KOPT-K1 (cell line): ENCODE data around the gene MAP3K5.
"Not testable (repeated sequence)": the region's sequence is repeated elsewhere in the genome, so short reads cannot be mapped to it uniquely, and the experiment has no call there.

Experiments used
- H3K27ac ChIP-seq: fragments of 200-600 bp; sonication (generic); 2 replicates; pipeline ENCODE4 v1.5.1; 2016; ENCODE audit warnings: antibody characterized with exemption, mild to moderate bottlenecking, low read depth, low read length; ENCODE audit not compliant: poor library complexity, severe bottlenecking
- H3K36me3 ChIP-seq: fragments of 200-600 bp; sonication (generic); 2 replicates; pipeline ENCODE4 v1.5.1; 2017; ENCODE audit warnings: antibody characterized with exemption, mild to moderate bottlenecking, low read length, moderate library complexity; ENCODE audit not compliant: insufficient read depth
- H3K9me3 ChIP-seq: fragments of 200-600 bp; sonication (generic); 2 replicates; pipeline ENCODE4 v1.5.1; 2017; ENCODE audit warnings: antibody characterized with exemption, low read length, mild to moderate bottlenecking; ENCODE audit not compliant: insufficient read depth, poor library complexity, severe bottlenecking

Gene MAP3K5

GRCh38 chr6:136792410-136793262 is at the start of gene MAP3K5:
MAP3K5 (minus strand) TSS chr6:136792477; CDS start chr6:136792157, 320 bp downstream.
- Histone ChIP-seq H3K27ac (peak within 1 kb of the TSS; percentile 35), H3K36me3 (no peaks in the 10 kb centered on the region), H3K9me3 (no peaks in the 10 kb centered on the region)

GRCh38 chr6:136840276-136841001 is 48.2 kb upstream of the MAP3K5 start:
- peaks cover 5% of the 10 kb centered on the region for H3K36me3 ChIP-seq
- H3K27ac ChIP-seq = no peak overlapping the region
- H3K9me3 ChIP-seq = no peaks in the 10 kb centered on the region

- peaks cover 34% of the 10 kb centered on the region for H3K9me3 ChIP-seq
- peaks cover 62% of the 10 kb centered on the region for H3K36me3 ChIP-seq
Measured at GRCh38 chr6:136831873-136832562, 39.7 kb upstream of the MAP3K5 start.

GRCh38 chr6:136826216-136826615 is 33.9 kb upstream of the MAP3K5 start:
- Histone ChIP-seq H3K36me3 (peaks cover 43% of the 10 kb centered on the region), H3K9me3 (peaks cover 11% of the 10 kb centered on the region), H3K27ac (no peak overlapping the region)

More at GRCh38 chr6:136831873-136832562, 39.7 kb upstream of the MAP3K5 start:
- H3K27ac ChIP-seq = no peak overlapping the region

- no peaks in the 10 kb centered on the region for H3K9me3 ChIP-seq
- H3K36me3 ChIP-seq = peaks cover 14% of the 10 kb centered on the region
- peak overlapping the region; percentile 70 for H3K27ac ChIP-seq
Measured at GRCh38 chr6:136823128-136823660, 30.9 kb upstream of the MAP3K5 start.

GRCh38 chr6:136822376-136823127 is 30.3 kb upstream of the MAP3K5 start, which contains the start of gene PEX7:
PEX7 (plus strand) TSS chr6:136822592; CDS start chr6:136822666, 74 bp downstream.
- Histone ChIP-seq H3K36me3 (peaks cover 11% of the 10 kb centered on the region), H3K27ac (peak within 1 kb of the TSS; percentile 70), H3K9me3 (no peaks in the 10 kb centered on the region)

- Histone ChIP-seq H3K9me3 (no peaks in the 10 kb centered on the region), H3K27ac (peak overlapping the region; percentile 70), H3K36me3 (peaks cover 11% of the 10 kb centered on the region)
Measured at GRCh38 chr6:136822046-136822375, 29.7 kb upstream of the MAP3K5 start.

GRCh38 chr6:136820561-136820960 is 28.3 kb upstream of the MAP3K5 start:
- Histone ChIP-seq H3K36me3 (no peaks in the 10 kb centered on the region), H3K9me3 (peaks cover 3% of the 10 kb centered on the region), H3K27ac (no peak overlapping the region)

GRCh38 chr6:136816656-136817055 is 24.4 kb upstream of the MAP3K5 start:
- Histone ChIP-seq H3K27ac (no peak overlapping the region), H3K9me3 (peaks cover 3% of the 10 kb centered on the region), H3K36me3 (no peaks in the 10 kb centered on the region)

GRCh38 chr6:136815608-136816007 is 23.3 kb upstream of the MAP3K5 start:
- H3K36me3 ChIP-seq, H3K9me3 ChIP-seq, H3K27ac ChIP-seq: not testable (repeated sequence)

- Histone ChIP-seq H3K36me3 (no peaks in the 10 kb centered on the region), H3K9me3 (peaks cover 3% of the 10 kb centered on the region), H3K27ac (no peak overlapping the region)
Measured at GRCh38 chr6:136812174-136812573, 19.9 kb upstream of the MAP3K5 start.

- no peaks in the 10 kb centered on the region for H3K36me3 ChIP-seq
- no peak overlapping the region for H3K27ac ChIP-seq
- H3K9me3 ChIP-seq = no peaks in the 10 kb centered on the region
Measured at GRCh38 chr6:136811272-136811671, 19.0 kb upstream of the MAP3K5 start.

GRCh38 chr6:136809091-136809860 is 17.0 kb upstream of the MAP3K5 start:
- H3K9me3 ChIP-seq = no peaks in the 10 kb centered on the region
- no peaks in the 10 kb centered on the region for H3K36me3 ChIP-seq
- no peak overlapping the region for H3K27ac ChIP-seq

- Histone ChIP-seq H3K27ac (no peak overlapping the region), H3K9me3 (no peaks in the 10 kb centered on the region), H3K36me3 (no peaks in the 10 kb centered on the region)
Measured at GRCh38 chr6:136803608-136804007, 11.3 kb upstream of the MAP3K5 start.
